Neural cell (in vitro differentiated cells): ENCODE results near the gene TXNDC16. TPM values are rescaled to one million over a fixed set of nuclear protein-coding genes. Genes with fewer than 3 reads are reported as not detected.

ENCODE experiments used
- H2AFZ ChIP-seq: fragments of 200-600, 300-800 bp; sonication (generic), shearing (Covaris generic); 2 replicates; pipeline ENCODE4 v1.6.0; 2014; ENCODE audit warnings: low read depth, mild to moderate bottlenecking, antibody characterized with exemption, low read length, moderate library complexity
- H3F3A ChIP-seq: fragments of 200-600 bp; shearing (Covaris generic); 2 replicates; pipeline ENCODE4 v1.6.1; 2016; ENCODE audit warnings: mild to moderate bottlenecking, moderate library complexity, mixed read lengths, antibody characterized with exemption, low read length; ENCODE audit not compliant: insufficient read depth, poor library complexity, severe bottlenecking
- H3K27ac ChIP-seq: fragments of 200-600, 300-800 bp; sonication (generic), shearing (Covaris generic); 2 replicates; pipeline ENCODE4 v1.5.1; 2014; ENCODE audit warnings: mild to moderate bottlenecking, low read length, moderate library complexity
- H3K27me3 ChIP-seq: fragments of 300-800, 200-600 bp; sonication (generic), shearing (Covaris generic); 2 replicates; pipeline ENCODE4 v1.6.0; 2014; ENCODE audit warnings: mild to moderate bottlenecking, low read depth, low read length, moderate library complexity; ENCODE audit not compliant: insufficient read depth
- H3K36me3 ChIP-seq: fragments of 300-800, 200-600 bp; sonication (generic), shearing (Covaris generic); 2 replicates; pipeline ENCODE4 v1.5.1; 2014; ENCODE audit warnings: mild to moderate bottlenecking, antibody characterized with exemption, low read length, moderate library complexity; ENCODE audit not compliant: insufficient read depth
- H3K4me2 ChIP-seq: fragments of 300-800, 200-600 bp; sonication (generic), shearing (Covaris generic); 2 replicates; pipeline ENCODE4 v1.6.0; 2014; ENCODE audit warnings: mild to moderate bottlenecking, low read length
- H3K4me3 ChIP-seq: fragments of 300-800, 200-600 bp; sonication (generic), shearing (Covaris generic); 2 replicates; pipeline ENCODE4 v1.5.1; 2014; ENCODE audit warnings: mild to moderate bottlenecking, low read length, moderate library complexity
- H3K79me2 ChIP-seq: fragments of 200-600 bp; shearing (Covaris generic); replicated peaks from 2 replicates; pipeline ENCODE4 v1.6.0; 2014; ENCODE audit warnings: mild to moderate bottlenecking, low read length, moderate library complexity; ENCODE audit not compliant: insufficient read depth
- H3K9ac ChIP-seq: fragments of 300-800, 200-600 bp; sonication (generic), shearing (Covaris generic); 2 replicates; pipeline ENCODE4 v1.6.1; 2016; ENCODE audit warnings: mild to moderate bottlenecking, low read length, mixed read lengths
- H3K9me2 ChIP-seq: fragments of 200-600 bp; shearing (Covaris generic); 2 replicates; pipeline ENCODE4 v1.6.1; 2016; ENCODE audit warnings: mild to moderate bottlenecking, low read length, mixed read lengths; ENCODE audit not compliant: insufficient read depth
- H3K9me3 ChIP-seq: fragments of 200-600, 300-800 bp; sonication (generic), shearing (Covaris generic); 2 replicates; pipeline ENCODE4 v1.6.1; 2016; ENCODE audit warnings: mild to moderate bottlenecking, mixed run types, low read length, moderate library complexity, mixed read lengths
- H4K20me1 ChIP-seq: fragments of 200-600 bp; shearing (Covaris generic); 2 replicates; pipeline ENCODE4 v1.6.1; 2016; ENCODE audit warnings: mild to moderate bottlenecking, mixed run types; ENCODE audit not compliant: insufficient read depth
- CTCF ChIP-seq: fragments of 450-650 bp; IDR thresholded peaks from 2 replicates; pipeline ENCODE4 v1.5.1; 2014; ENCODE audit warnings: antibody characterized with exemption, mild to moderate bottlenecking, moderate library complexity; ENCODE audit not compliant: poor library complexity, severe bottlenecking
- EP300 ChIP-seq: fragments of 450-650 bp; conservative IDR thresholded peaks from 2 replicates; pipeline ENCODE4 v1.6.1; 2014; ENCODE audit warnings: antibody characterized with exemption, mild to moderate bottlenecking, moderate library complexity; ENCODE audit not compliant: poor library complexity, severe bottlenecking
- EZH2 ChIP-seq: fragments of 200-600, 300-800 bp; shearing (Covaris generic), sonication (generic); IDR thresholded peaks from 2 replicates; pipeline ENCODE4 v1.6.1; 2014; ENCODE audit warnings: antibody characterized with exemption, low read length, borderline replicate concordance, mild to moderate bottlenecking; ENCODE audit not compliant: insufficient read depth, poor library complexity, severe bottlenecking
- MXI1 ChIP-seq: fragments of 450-650 bp; conservative IDR thresholded peaks from 2 replicates; pipeline ENCODE4 v1.6.1; 2014; ENCODE audit warnings: antibody characterized with exemption, mild to moderate bottlenecking; ENCODE audit not compliant: poor library complexity, severe bottlenecking
- POLR2AphosphoS5 ChIP-seq: IDR thresholded peaks from 2 replicates; pipeline ENCODE4 v1.6.1; 2012
- RAD21 ChIP-seq: fragments of 450-650 bp; conservative IDR thresholded peaks from 2 replicates; pipeline ENCODE4 v1.6.1; 2014; ENCODE audit warnings: antibody characterized with exemption, mild to moderate bottlenecking, moderate library complexity
- SMC3 ChIP-seq: fragments of 450-650 bp; conservative IDR thresholded peaks from 2 replicates; pipeline ENCODE4 v1.6.1; 2014; ENCODE audit warnings: antibody characterized with exemption, mild to moderate bottlenecking, moderate library complexity; ENCODE audit not compliant: poor library complexity
- TAF1 ChIP-seq: IDR thresholded peaks from 2 replicates; pipeline ENCODE4 v1.6.1; 2012; ENCODE audit warnings: low read depth
- polyA plus RNA-seq: library from polyadenylated mRNA; depleted of rRNA; stranded (reverse); fragments of >200 nt; gene quantifications from 2 replicates; pipeline ENCODE4 v1.2.3, GENCODE V29; 2014
- TF ChIP-seq, protein P1 (sequence below): IDR thresholded peaks from 2 replicates; pipeline ENCODE4 v1.6.1; 2012; ENCODE audit warnings: borderline replicate concordance

TXNDC16 gene
- polyA plus RNA-seq, 1 donor from 2014 or later = 58.4 TPM

- H3K27me3 ChIP-seq = no peaks in the 10 kb centered on the region
- no peak for TF ChIP-seq RAD21
- TF ChIP-seq EZH2 = no peak
- TF ChIP-seq MXI1 = no peak
- TF ChIP-seq POLR2AphosphoS5 = no peak
- TF ChIP-seq SMC3 = no peak
- TF ChIP-seq, protein P1, sequence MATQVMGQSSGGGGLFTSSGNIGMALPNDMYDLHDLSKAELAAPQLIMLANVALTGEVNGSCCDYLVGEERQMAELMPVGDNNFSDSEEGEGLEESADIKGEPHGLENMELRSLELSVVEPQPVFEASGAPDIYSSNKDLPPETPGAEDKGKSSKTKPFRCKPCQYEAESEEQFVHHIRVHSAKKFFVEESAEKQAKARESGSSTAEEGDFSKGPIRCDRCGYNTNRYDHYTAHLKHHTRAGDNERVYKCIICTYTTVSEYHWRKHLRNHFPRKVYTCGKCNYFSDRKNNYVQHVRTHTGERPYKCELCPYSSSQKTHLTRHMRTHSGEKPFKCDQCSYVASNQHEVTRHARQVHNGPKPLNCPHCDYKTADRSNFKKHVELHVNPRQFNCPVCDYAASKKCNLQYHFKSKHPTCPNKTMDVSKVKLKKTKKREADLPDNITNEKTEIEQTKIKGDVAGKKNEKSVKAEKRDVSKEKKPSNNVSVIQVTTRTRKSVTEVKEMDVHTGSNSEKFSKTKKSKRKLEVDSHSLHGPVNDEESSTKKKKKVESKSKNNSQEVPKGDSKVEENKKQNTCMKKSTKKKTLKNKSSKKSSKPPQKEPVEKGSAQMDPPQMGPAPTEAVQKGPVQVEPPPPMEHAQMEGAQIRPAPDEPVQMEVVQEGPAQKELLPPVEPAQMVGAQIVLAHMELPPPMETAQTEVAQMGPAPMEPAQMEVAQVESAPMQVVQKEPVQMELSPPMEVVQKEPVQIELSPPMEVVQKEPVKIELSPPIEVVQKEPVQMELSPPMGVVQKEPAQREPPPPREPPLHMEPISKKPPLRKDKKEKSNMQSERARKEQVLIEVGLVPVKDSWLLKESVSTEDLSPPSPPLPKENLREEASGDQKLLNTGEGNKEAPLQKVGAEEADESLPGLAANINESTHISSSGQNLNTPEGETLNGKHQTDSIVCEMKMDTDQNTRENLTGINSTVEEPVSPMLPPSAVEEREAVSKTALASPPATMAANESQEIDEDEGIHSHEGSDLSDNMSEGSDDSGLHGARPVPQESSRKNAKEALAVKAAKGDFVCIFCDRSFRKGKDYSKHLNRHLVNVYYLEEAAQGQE = no peak
- TF ChIP-seq CTCF = no peak
- no peak for TF ChIP-seq TAF1
- no peak for TF ChIP-seq EP300
- no peak overlapping the region for H3K9ac ChIP-seq
- H3K4me3 ChIP-seq = no peak overlapping the region
- no peaks in the 10 kb centered on the region for H4K20me1 ChIP-seq
- H3K9me2 ChIP-seq = no peaks in the 10 kb centered on the region
- peaks cover 16% of the 10 kb centered on the region for H3K36me3 ChIP-seq
- no peak overlapping the region for H2AFZ ChIP-seq
- H3F3A ChIP-seq = no peaks in the 10 kb centered on the region
- H3K79me2 ChIP-seq = peaks cover 3% of the 10 kb centered on the region
- no peaks in the 10 kb centered on the region for H3K9me3 ChIP-seq
- no peak overlapping the region for H3K27ac ChIP-seq
- no peak overlapping the region for H3K4me2 ChIP-seq
These were observed 47.7 kb upstream of the TXNDC16 start for GRCh38 chr14:52599974-52600373.

- Histone ChIP-seq H3K27me3 (no peaks in the 10 kb centered on the region), H3K4me2 (no peak overlapping the region), H4K20me1 (no peaks in the 10 kb centered on the region)
These were observed 46.3 kb upstream of the TXNDC16 start for GRCh38 chr14:52598568-52598967.

More at GRCh38 chr14:52598568-52598967, 46.3 kb upstream of the TXNDC16 start:
- Histone ChIP-seq H2AFZ (no peak overlapping the region), H3K9ac (no peak overlapping the region), H3K9me3 (no peaks in the 10 kb centered on the region), H3K4me3 (no peak overlapping the region), H3K79me2 (peaks cover 3% of the 10 kb centered on the region), H3K27ac (no peak overlapping the region), H3F3A (no peaks in the 10 kb centered on the region), H3K36me3 (peaks cover 4% of the 10 kb centered on the region), H3K9me2 (no peaks in the 10 kb centered on the region)
- TF ChIP-seq MXI1 (no peak), CTCF (no peak), POLR2AphosphoS5 (no peak), EP300 (no peak), RAD21 (no peak), TAF1 (no peak), EZH2 (no peak), SMC3 (no peak)
- TF ChIP-seq, protein P1 = no peak
